ENCODE data around the gene HACD2. TPM values are rescaled to one million over a fixed set of nuclear protein-coding genes. Genes with fewer than 3 reads are reported as not detected.

The HACD2 gene
- total RNA-seq, 1 experiment from 2014 or later: 27.4 TPM

GRCh38 chr3:123620343-123620742 is 35.5 kb upstream of the HACD2 start:
- Histone ChIP-seq H3K4me1 (ENCODE audit: insufficient read depth, low read length) (peaks cover 7% of the 10 kb centered on the region), H3K56ac (ENCODE audit: insufficient read length, low read depth, low read length) (no peak overlapping the region), H3T11ph (ENCODE audit: low read length) (no peak overlapping the region), H4K20me1 (ENCODE audit: control insufficient read depth, insufficient read depth, insufficient read length) (no peaks in the 10 kb centered on the region), H2BK15ac (ENCODE audit: low read depth, low read length) (no peak overlapping the region), H2BK120ac (ENCODE audit: low read depth, low read length, poor library complexity, severe bottlenecking) (no peak overlapping the region), H2AK5ac (ENCODE audit: insufficient read length, low read length) (no peak overlapping the region), H3K23me2 (ENCODE audit: insufficient read length, low read depth, low read length, poor library complexity, severe bottlenecking) (no peaks in the 10 kb centered on the region), H3K79me2 (ENCODE audit: insufficient read depth, low read length) (no peaks in the 10 kb centered on the region), H3K9me3 (ENCODE audit: control insufficient read depth, low read depth, low read length) (no peaks in the 10 kb centered on the region), H2BK5ac (ENCODE audit: insufficient read length, low read length) (no peak overlapping the region), H4K8ac (replicated peaks; ENCODE audit: insufficient read length, low read depth, low read length) (no peak overlapping the region), H3K18ac (ENCODE audit: insufficient read length, low read depth, low read length) (no peak overlapping the region), H2BK12ac (ENCODE audit: insufficient read length, low read depth, low read length) (no peak overlapping the region), H4K91ac (ENCODE audit: insufficient read length, low read depth, low read length) (no peak overlapping the region), H2AFZ (ENCODE audit: low read length) (no peak overlapping the region), H3K4ac (ENCODE audit: low read depth, low read length) (no peak overlapping the region), H3K27ac (ENCODE audit: insufficient read length, low read depth, low read length) (no peak overlapping the region), H4K5ac (ENCODE audit: insufficient read length, low read depth, low read length) (no peak overlapping the region), H3K4me2 (ENCODE audit: insufficient read depth, insufficient read length, low read length) (no peak overlapping the region), H3K27me3 (ENCODE audit: insufficient read depth, low read length) (no peaks in the 10 kb centered on the region), H2BK20ac (ENCODE audit: low read depth, low read length, poor library complexity, severe bottlenecking) (no peak overlapping the region), H3K14ac (ENCODE audit: insufficient read depth, low read length) (no peak overlapping the region), H3K23ac (ENCODE audit: insufficient read length, low read depth, low read length) (no peak overlapping the region), H3K79me1 (ENCODE audit: insufficient read depth, low read depth, low read length, poor library complexity, severe bottlenecking) (no peaks in the 10 kb centered on the region), H3K9ac (ENCODE audit: extremely low read depth, insufficient read length, low read length) (no peak overlapping the region)
- no peaks in the 10 kb centered on the region for H3K27me3 Mint-ChIP-seq (ENCODE audit: low read depth)
- H3K9me3 Mint-ChIP-seq: no peaks in the 10 kb centered on the region
- H3K27ac Mint-ChIP-seq: peak overlapping the region in 1 of 3 experiments; percentile 40; a peak in 1 of 7 replicates
- no CpG with 5 or more reads among the region's 8 CpGs for WGBS (ENCODE audit: extremely low coverage, insufficient read length, low lambda C conversion rate)
- TF ChIP-seq CTCF (conservative IDR thresholded peaks at IDR 0.05): no peak
- no peaks in the 10 kb centered on the region; a peak in 1 of 7 replicates for H3K36me3 Mint-ChIP-seq (ENCODE audit: insufficient read depth in 1 of 3, low read depth in 3 of 3)
- DNase-seq: no peak
- peaks cover 13 to 16% of the 10 kb centered on the region in 2 experiments for H3K4me1 Mint-ChIP-seq
- H3K4me3 Mint-ChIP-seq: no peak overlapping the region

All from H9 (cell line).